Gastroesophageal sphincter (tissue), 4 donors: Measurements from ENCODE around the gene GRHPR. TPM values are rescaled to one million over a fixed set of nuclear protein-coding genes. Genes with fewer than 3 reads are reported as not detected.

Source experiments
- ATAC-seq: fragments of 150-250 bp; one replicate; pipeline ENCODE4 v1.9.1; 2016; ENCODE audit warnings: mild to moderate bottlenecking, moderate library complexity
- H3K27ac ChIP-seq, 4 donors: fragments of 200-600 bp; sonication (generic) in 3 of 4; 1 replicate in 3 of 4; 2 replicates in 1 of 4; pipeline ENCODE4 v1.5.1; 2016 to 2019
- H3K27me3 ChIP-seq: fragments of 200-600 bp; sonication (generic); one replicate; pipeline ENCODE4 v1.5.1; 2019
- H3K36me3 ChIP-seq, 2 donors: fragments of 200-600 bp; sonication (generic); one replicate each; pipeline ENCODE4 v1.5.1; 2019; ENCODE audit warnings: control low read depth in 1 of 2
- H3K4me1 ChIP-seq, 3 donors: fragments of 200-600 bp; sonication (generic); 1 replicate in 2 of 3; 2 replicates in 1 of 3; pipeline ENCODE4 v1.5.1; 2016 to 2019; ENCODE audit warnings: control low read depth in 2 of 3
- H3K4me3 ChIP-seq, 2 donors: fragments of 200-600 bp; sonication (generic); one replicate each; pipeline ENCODE4 v1.5.1; 2019; ENCODE audit warnings: mild to moderate bottlenecking in 1 of 2, moderate library complexity in 1 of 2
- H3K9me3 ChIP-seq, 3 donors: fragments of 200-600 bp; sonication (generic); one replicate each; pipeline ENCODE4 v1.5.1; 2017 to 2019; ENCODE audit warnings: control low read depth in 2 of 3
- CTCF ChIP-seq, 4 experiments: fragments of 200-600 bp in 2 of 4; fragments of 450-650 bp in 2 of 4; sonication (generic) in 1 of 4; IDR thresholded peaks; one replicate each; pipeline ENCODE4 v1.5.1; 2017 to 2019; ENCODE audit warnings: antibody characterized with exemption in 4 of 4, mild to moderate bottlenecking in 2 of 4, moderate library complexity in 2 of 4
- EP300 ChIP-seq: sonication (generic); formaldehyde crosslinking; IDR thresholded peaks from one replicate; pipeline ENCODE4 v1.6.1; 2017; ENCODE audit warnings: antibody characterized with exemption, mild to moderate bottlenecking
- POLR2A ChIP-seq, 2 donors: fragments of 450-650 bp; IDR thresholded peaks; one replicate each; pipeline ENCODE4 v1.6.1; 2017; ENCODE audit warnings: antibody characterized with exemption in 2 of 2, mild to moderate bottlenecking in 2 of 2, moderate library complexity in 1 of 2
- POLR2AphosphoS5 ChIP-seq: sonication (generic); formaldehyde crosslinking; IDR thresholded peaks from one replicate; pipeline ENCODE4 v1.6.1; 2017; ENCODE audit warnings: antibody characterized with exemption
- WGBS, 2 donors: methylation state at CpG; one replicate each; pipeline ENCODE4 v1.1.5; 2018; ENCODE audit warnings: low coverage in 1 of 2; 5-methylcytosine and 5-hydroxymethylcytosine counted together
- total RNA-seq, 4 donors: library from RNA; depleted of rRNA; stranded (reverse); fragments of >200 nt; gene quantifications; one replicate each; pipeline ENCODE4 v1.1.0, GENCODE V29; 2016

The GRHPR gene
- total RNA-seq, 4 donors from 2014 or later, result 119 to 144 (median 134) TPM

GRCh38 chr9:37420271-37421215 lies 2.0 kb upstream of the GRHPR start:
- 69 to 83% methylated on average over 4 to 10 of the region's 12 CpGs for whole genome bisulfite sequencing, 2 donors
- H3K4me3 ChIP-seq, result no peak overlapping the region
- no peak for ATAC-seq
- no peak overlapping the region for H3K27ac ChIP-seq
- H3K27me3 ChIP-seq, result no peaks in the 10 kb centered on the region
- peaks cover 0 to 8% of the 10 kb centered on the region in 2 donors for H3K36me3 ChIP-seq
- peaks cover 3 to 35% (median 22%) of the 10 kb centered on the region in 3 donors for H3K4me1 ChIP-seq
- TF ChIP-seq POLR2A (IDR thresholded peaks at IDR 0.05) (no peak), CTCF (IDR thresholded peaks at IDR 0.05) (no peak), POLR2AphosphoS5 (no peak), EP300 (no peak)
- H3K9me3 ChIP-seq, result no peaks in the 10 kb centered on the region

GRCh38 chr9:37421914-37422288 lies 595 bp upstream of the GRHPR start:
- H3K27me3 ChIP-seq, result no peaks in the 10 kb centered on the region
- H3K27ac ChIP-seq, result peak overlapping the region; percentile 54 to 94 (median 86)
- peak; percentile 46 for ATAC-seq
- 57 to 100% methylated on average over 1 to 7 of the region's 8 CpGs for WGBS, 2 donors
- H3K36me3 ChIP-seq, result peaks cover 0 to 20% of the 10 kb centered on the region in 2 donors
- peaks cover 3 to 34% (median 22%) of the 10 kb centered on the region in 3 donors for H3K4me1 ChIP-seq
- H3K4me3 ChIP-seq, result peak overlapping the region; percentile 71 to 78
- H3K9me3 ChIP-seq, result no peaks in the 10 kb centered on the region
- no peak for TF ChIP-seq EP300
- TF ChIP-seq POLR2A (IDR thresholded peaks at IDR 0.05), result no peak
- TF ChIP-seq POLR2AphosphoS5, result no peak
- TF ChIP-seq CTCF (IDR thresholded peaks at IDR 0.05), result no peak

- H3K4me3 ChIP-seq, result peak overlapping the region; percentile 71 to 78
- H3K27ac ChIP-seq, result peak overlapping the region in 2 of 4 donors; percentile 84 to 88
- H3K36me3 ChIP-seq, result peaks cover 0 to 36% of the 10 kb centered on the region in 2 donors
- no peaks in the 10 kb centered on the region for H3K27me3 ChIP-seq
- TF ChIP-seq CTCF (IDR thresholded peaks at IDR 0.05) (no peak), POLR2A (IDR thresholded peaks at IDR 0.05) (no peak), EP300 (no peak), POLR2AphosphoS5 (no peak)
- H3K4me1 ChIP-seq, result peaks cover 3 to 34% (median 22%) of the 10 kb centered on the region in 3 donors
- H3K9me3 ChIP-seq, result no peaks in the 10 kb centered on the region
- 0 to 47% methylated on average over 1 to 2 of the region's 2 CpGs for WGBS, 2 donors
- no peak for ATAC-seq
These were observed 1.0 kb downstream of the GRHPR start for GRCh38 chr9:37423508-37423907.

GRCh38 chr9:37424204-37424685 lies 1.7 kb downstream of the GRHPR start:
- peaks cover 3 to 34% (median 22%) of the 10 kb centered on the region in 3 donors for H3K4me1 ChIP-seq
- no peaks in the 10 kb centered on the region for H3K27me3 ChIP-seq
- no peak for ATAC-seq
- peak overlapping the region in 1 of 4 donors; percentile 84 for H3K27ac ChIP-seq
- peaks cover 0 to 44% of the 10 kb centered on the region in 2 donors for H3K36me3 ChIP-seq
- no peaks in the 10 kb centered on the region for H3K9me3 ChIP-seq
- WGBS, 2 donors, result 0 to 39% methylated on average over 2 to 3 of the region's 8 CpGs
- peak overlapping the region in 1 of 2 donors; percentile 78 for H3K4me3 ChIP-seq
- TF ChIP-seq POLR2A (IDR thresholded peaks at IDR 0.05) (no peak), CTCF (IDR thresholded peaks at IDR 0.05) (no peak)
